Keratinocyte (primary cell): ENCODE measurements around the gene LRP1B. TPM values are rescaled to one million over a fixed set of nuclear protein-coding genes. Genes with fewer than 3 reads are reported as not detected.
A peak's percentile ranks its signal among the peaks of the same experiment; 100 is the strongest.

Experiments
- DNase-seq: peaks from one replicate; pipeline ENCODE4 v3.0.0-alpha.2; 2011; ENCODE audit warnings: low read depth, missing footprints, low spot score
- FAIRE-seq: peaks from 2 replicates; lab custom pipeline; 2011; peaks lifted over from hg19 to GRCh38; lab: Jason Lieb, UNC
- H2AFZ ChIP-seq: 2 replicates; pipeline ENCODE4 v1.6.0; 2012; ENCODE audit warnings: low read length, control low read depth, inconsistent platforms; ENCODE audit not compliant: control insufficient read depth
- H3K27ac ChIP-seq: 2 replicates; pipeline ENCODE4 v1.5.1; 2011; ENCODE audit warnings: low read length; ENCODE audit not compliant: control insufficient read depth, insufficient read depth
- H3K27me3 ChIP-seq: 3 replicates; pipeline ENCODE4 v1.6.0; 2011; ENCODE audit warnings: low read length; ENCODE audit not compliant: control insufficient read depth, insufficient read depth; ENCODE audit errors: extremely low read depth
- H3K36me3 ChIP-seq, 2 experiments: 2 replicates in 1 of 2; 3 replicates in 1 of 2; pipeline ENCODE4 v1.5.1; 2011; ENCODE audit warnings: low read length in 2 of 2, mild to moderate bottlenecking in 1 of 2; ENCODE audit not compliant: control insufficient read depth in 2 of 2, insufficient read depth in 2 of 2; ENCODE audit errors: extremely low read depth in 1 of 2
- H3K4me1 ChIP-seq: 3 replicates; pipeline ENCODE4 v1.5.1; 2011; ENCODE audit warnings: low read length; ENCODE audit not compliant: control insufficient read depth, insufficient read depth; ENCODE audit errors: extremely low read depth
- H3K4me2 ChIP-seq: 3 replicates; pipeline ENCODE4 v1.6.0; 2011; ENCODE audit warnings: low read depth, low read length; ENCODE audit not compliant: control insufficient read depth, insufficient read depth; ENCODE audit errors: extremely low read depth
- H3K4me3 ChIP-seq, 3 experiments: fragments of 200-600 bp in 1 of 3; sonication (generic) in 1 of 3; 2 replicates in 2 of 3; 3 replicates in 1 of 3; pipeline ENCODE4 v1.5.1; 2011 to 2016; ENCODE audit warnings: low read length in 3 of 3, mild to moderate bottlenecking in 3 of 3, control low read depth in 2 of 3, inconsistent platforms in 1 of 3, low read depth in 1 of 3, mixed read lengths in 1 of 3, mixed run types in 1 of 3, moderate library complexity in 1 of 3; ENCODE audit not compliant: control insufficient read depth in 2 of 3, insufficient read depth in 2 of 3; ENCODE audit errors: extremely low read depth in 1 of 3
- H3K79me2 ChIP-seq: 2 replicates; pipeline ENCODE4 v1.6.0; 2012; ENCODE audit warnings: low read length; ENCODE audit not compliant: control insufficient read depth, insufficient read depth
- H3K9ac ChIP-seq: 3 replicates; pipeline ENCODE4 v1.6.0; 2011; ENCODE audit warnings: low read length; ENCODE audit not compliant: control insufficient read depth, insufficient read depth; ENCODE audit errors: extremely low read depth
- H3K9me1 ChIP-seq: 3 replicates; pipeline ENCODE4 v1.6.0; 2011; ENCODE audit warnings: low read length; ENCODE audit not compliant: control insufficient read depth, insufficient read depth; ENCODE audit errors: extremely low read depth
- H3K9me3 ChIP-seq: 2 replicates; pipeline ENCODE4 v1.5.1; 2012; ENCODE audit warnings: low read depth, low read length; ENCODE audit not compliant: control insufficient read depth
- H4K20me1 ChIP-seq: 3 replicates; pipeline ENCODE4 v1.6.0; 2011; ENCODE audit warnings: low read length; ENCODE audit not compliant: control insufficient read depth, insufficient read depth; ENCODE audit errors: extremely low read depth
- EZH2 ChIP-seq: IDR thresholded peaks from one replicate; pipeline ENCODE4 v1.6.1; 2012; ENCODE audit warnings: inconsistent platforms, mild to moderate bottlenecking, low read length, moderate library complexity
- dilution Hi-C: fragments of 300-500 bp; cut with MboI; formaldehyde crosslinking; loops from one replicate; pipeline ENCODE4 v1.7.0; 2020; ENCODE audit warnings: low sequenced_read_pairs; ENCODE audit not compliant: extremely low pct_ligation_motif_present
- polyA plus RNA-seq, 5 experiments: library from polyadenylated mRNA; depleted of rRNA in 3 of 5; stranded (reverse) in 3 of 5; stranded (forward) in 1 of 5; unstranded in 1 of 5; fragments of >200 nt; gene quantifications; 1 replicate in 1 of 5; 2 replicates in 3 of 5; 3 replicates in 1 of 5; pipeline versions ENCODE4 v1.2.1 to v1.2.3, GENCODE V29; 2011 to 2012; ENCODE audit warnings: missing spikeins in 2 of 5, low read depth in 1 of 5, low replicate concordance in 1 of 5
- TF ChIP-seq, protein P1 (sequence below), 3 experiments: IDR thresholded peaks in 1 of 3; conservative IDR thresholded peaks in 1 of 3; optimal IDR thresholded peaks in 1 of 3; 2 replicates in 2 of 3; 3 replicates in 1 of 3; pipeline versions ENCODE3 to v1.5.1; 2011; ENCODE audit warnings: low read length in 3 of 3, mild to moderate bottlenecking in 3 of 3, moderate library complexity in 2 of 3, control low read depth in 1 of 3, inconsistent platforms in 1 of 3; ENCODE audit not compliant: insufficient read depth in 2 of 3; ENCODE audit errors: extremely low read depth in 1 of 3

The LRP1B gene
- polyA plus RNA-seq, 1 donor (not counting 4 experiments of a cell fraction or from before 2014, with no cell fraction given), result not detected

DNA sequence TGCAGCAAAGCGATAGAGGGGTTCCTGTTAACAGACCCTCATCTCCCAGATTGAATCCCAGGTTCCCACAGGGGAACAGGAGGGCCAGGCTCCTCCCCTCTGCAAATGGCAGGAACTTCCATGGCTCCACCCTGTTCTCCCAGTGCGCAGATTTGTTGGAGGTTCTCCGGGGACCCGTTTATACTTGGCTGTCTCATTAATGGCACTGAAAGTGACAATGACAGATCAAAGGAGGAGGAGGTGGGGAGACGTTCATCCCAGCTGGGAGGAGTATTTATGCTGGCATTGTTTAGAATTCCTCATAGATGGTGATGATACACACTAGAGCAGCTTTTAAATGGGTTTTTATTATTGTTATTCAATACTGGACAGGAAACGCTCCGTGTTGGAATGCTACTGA lies 186.9 kb downstream of the LRP1B start:
- H3K27me3 ChIP-seq, result no peaks in the 10 kb centered on the region
- FAIRE-seq, result no peak

DNA sequence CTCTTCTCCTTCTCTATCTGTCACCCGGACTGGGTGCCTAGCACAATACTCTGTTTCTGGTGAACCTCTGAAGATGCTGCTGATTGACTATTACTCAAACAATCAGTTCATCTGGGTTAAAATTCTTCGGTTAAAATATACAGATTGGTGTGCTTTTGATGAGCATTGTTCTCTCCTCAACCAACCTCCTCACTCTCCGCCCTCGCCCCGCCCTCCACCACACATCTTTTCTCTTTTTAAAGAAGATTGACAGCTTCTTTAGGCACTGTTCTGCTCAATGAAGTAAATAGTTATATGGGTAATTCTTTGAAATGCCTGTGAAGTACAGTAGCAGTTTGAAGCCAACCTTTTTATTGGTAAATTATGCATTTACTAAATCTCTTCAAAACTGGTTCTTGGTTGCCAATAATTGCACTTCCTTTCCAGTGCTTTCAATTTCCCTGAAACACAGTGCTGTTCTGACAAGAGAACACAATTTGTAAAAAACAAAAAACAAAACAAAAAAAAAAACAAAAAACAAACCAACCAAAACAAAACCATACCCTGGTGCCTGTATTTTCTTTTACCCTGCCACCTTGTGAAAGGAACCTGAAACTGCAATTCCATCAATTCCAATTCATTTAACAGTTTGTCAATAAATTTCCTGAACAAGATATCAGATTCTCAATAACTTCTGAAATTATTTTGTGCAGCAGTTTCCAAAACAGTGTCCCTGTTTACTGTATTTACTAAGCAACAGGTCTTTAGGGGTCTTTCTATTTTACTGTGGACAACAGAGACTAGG lies 188.6 kb downstream of the LRP1B start:
- Histone ChIP-seq H2AFZ (no peak overlapping the region), H3K4me3 (no peak overlapping the region), H3K4me1 (no peaks in the 10 kb centered on the region), H3K4me2 (no peak overlapping the region), H3K9ac (no peak overlapping the region), H3K9me1 (no peaks in the 10 kb centered on the region), H4K20me1 (no peaks in the 10 kb centered on the region), H3K9me3 (no peaks in the 10 kb centered on the region), H3K79me2 (no peaks in the 10 kb centered on the region), H3K27ac (no peak overlapping the region), H3K36me3 (no peaks in the 10 kb centered on the region), H3K27me3 (no peaks in the 10 kb centered on the region)
- dilution Hi-C loops, result no loop called here
- no peak for TF ChIP-seq EZH2
- TF ChIP-seq, protein P1, sequence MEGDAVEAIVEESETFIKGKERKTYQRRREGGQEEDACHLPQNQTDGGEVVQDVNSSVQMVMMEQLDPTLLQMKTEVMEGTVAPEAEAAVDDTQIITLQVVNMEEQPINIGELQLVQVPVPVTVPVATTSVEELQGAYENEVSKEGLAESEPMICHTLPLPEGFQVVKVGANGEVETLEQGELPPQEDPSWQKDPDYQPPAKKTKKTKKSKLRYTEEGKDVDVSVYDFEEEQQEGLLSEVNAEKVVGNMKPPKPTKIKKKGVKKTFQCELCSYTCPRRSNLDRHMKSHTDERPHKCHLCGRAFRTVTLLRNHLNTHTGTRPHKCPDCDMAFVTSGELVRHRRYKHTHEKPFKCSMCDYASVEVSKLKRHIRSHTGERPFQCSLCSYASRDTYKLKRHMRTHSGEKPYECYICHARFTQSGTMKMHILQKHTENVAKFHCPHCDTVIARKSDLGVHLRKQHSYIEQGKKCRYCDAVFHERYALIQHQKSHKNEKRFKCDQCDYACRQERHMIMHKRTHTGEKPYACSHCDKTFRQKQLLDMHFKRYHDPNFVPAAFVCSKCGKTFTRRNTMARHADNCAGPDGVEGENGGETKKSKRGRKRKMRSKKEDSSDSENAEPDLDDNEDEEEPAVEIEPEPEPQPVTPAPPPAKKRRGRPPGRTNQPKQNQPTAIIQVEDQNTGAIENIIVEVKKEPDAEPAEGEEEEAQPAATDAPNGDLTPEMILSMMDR (optimal IDR thresholded peaks at IDR 0.05 in 1 of 3, IDR thresholded peaks at IDR 0.05 in 1 of 3, conservative IDR thresholded peaks at IDR 0.05 in 1 of 3; ENCODE audit: extremely low read depth in 1 of 3, insufficient read depth in 2 of 3, low read length in 3 of 3), result peak in 1 of 3 experiments; percentile 21
- no peak for FAIRE-seq
- no peak for DNase-seq

More for the DNA sequence above, 186.9 kb downstream of the LRP1B start:
- Histone ChIP-seq H3K36me3 (no peaks in the 10 kb centered on the region), H3K4me3 (no peak overlapping the region), H3K4me1 (no peaks in the 10 kb centered on the region), H3K79me2 (no peaks in the 10 kb centered on the region), H3K9me3 (no peaks in the 10 kb centered on the region), H3K27ac (no peak overlapping the region), H4K20me1 (no peaks in the 10 kb centered on the region), H3K9ac (no peak overlapping the region), H3K9me1 (no peaks in the 10 kb centered on the region), H3K4me2 (no peak overlapping the region), H2AFZ (no peak overlapping the region)
- DNase-seq, result no peak
- no peak for TF ChIP-seq EZH2
- TF ChIP-seq, protein P1 (optimal IDR thresholded peaks at IDR 0.05 in 1 of 3, IDR thresholded peaks at IDR 0.05 in 1 of 3, conservative IDR thresholded peaks at IDR 0.05 in 1 of 3; ENCODE audit: extremely low read depth in 1 of 3, insufficient read depth in 2 of 3, low read length in 3 of 3), result no peak
- dilution Hi-C loops, result no loop called here
